ENCODE data around the gene STXBP5.
"Not testable (repeated sequence)": the region's sequence is repeated elsewhere in the genome, so short reads cannot be mapped to it uniquely, and the experiment has no call there.

STXBP5 gene

DNA sequence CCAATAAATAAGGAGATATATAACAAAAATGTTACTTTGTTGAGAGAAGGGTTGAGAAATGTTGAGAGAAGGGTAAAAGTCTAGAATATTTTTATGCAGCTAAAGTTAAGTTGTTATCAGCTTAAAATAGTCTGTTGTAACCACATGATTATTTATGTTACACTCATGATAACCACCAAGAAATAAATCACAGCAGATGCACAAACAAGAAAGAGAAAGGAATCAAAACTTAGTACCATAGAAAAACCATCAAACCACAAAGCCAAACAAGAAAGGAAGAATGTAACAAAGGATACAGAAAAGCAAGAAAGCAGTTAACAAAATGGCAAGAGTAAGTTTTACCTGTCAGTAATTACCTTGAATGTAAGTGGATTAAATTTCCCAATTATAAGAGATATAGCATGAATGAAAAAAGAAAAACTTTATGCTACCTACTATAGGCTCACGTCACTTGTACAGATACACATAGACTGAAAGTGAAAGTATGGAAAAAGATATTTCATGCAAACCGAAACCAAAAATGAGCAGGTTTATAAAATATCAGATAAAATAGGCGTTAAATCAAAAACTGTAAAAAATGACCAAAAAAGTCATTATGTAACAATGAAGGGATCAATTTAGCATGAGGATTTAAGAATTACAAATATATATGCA lies 93.6 kb downstream of the STXBP5 start:
- DNase-seq (ENCODE audit: low read depth in 2 of 2) = no peak

DNA sequence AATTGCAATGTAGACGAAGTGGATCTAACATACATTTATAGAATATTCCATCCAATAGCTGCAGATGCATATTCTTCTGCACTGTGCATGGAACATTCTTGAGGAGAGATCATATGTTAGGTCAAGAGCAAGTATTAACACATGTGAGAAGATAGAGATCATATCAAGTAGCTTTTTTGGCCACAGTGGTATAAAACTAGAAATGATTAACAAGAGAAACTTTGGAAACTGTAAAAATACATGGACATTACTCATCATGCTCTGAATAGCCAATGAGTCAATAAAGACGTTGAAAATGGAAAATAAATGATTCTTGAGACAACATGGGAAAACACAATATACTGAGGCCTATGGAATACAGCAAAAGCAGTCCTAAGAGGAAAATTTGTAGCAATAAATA lies 94.2 kb downstream of the STXBP5 start:
- DNase-seq (ENCODE audit: low read depth in 2 of 2) = no peak

DNA sequence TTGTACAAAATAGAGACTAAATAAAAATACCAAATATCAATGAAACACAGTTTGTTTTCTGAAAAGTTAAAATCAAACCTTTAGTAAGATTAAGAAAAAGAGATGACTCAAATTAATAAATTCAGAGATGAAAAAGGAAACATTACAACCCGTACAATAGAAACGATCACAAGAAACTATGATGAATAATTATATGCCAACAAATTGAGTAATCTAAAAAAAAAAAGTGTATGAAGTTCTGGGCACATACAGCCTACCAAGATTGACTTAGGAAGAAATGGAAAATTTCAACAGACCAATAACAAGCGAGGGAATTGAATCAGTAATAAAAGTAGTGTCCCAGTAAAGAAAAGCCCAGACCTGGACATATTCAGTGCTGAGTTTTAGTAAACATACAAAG lies 94.8 kb downstream of the STXBP5 start:
- DNase-seq (ENCODE audit: low read depth in 2 of 2) = no peak

DNA sequence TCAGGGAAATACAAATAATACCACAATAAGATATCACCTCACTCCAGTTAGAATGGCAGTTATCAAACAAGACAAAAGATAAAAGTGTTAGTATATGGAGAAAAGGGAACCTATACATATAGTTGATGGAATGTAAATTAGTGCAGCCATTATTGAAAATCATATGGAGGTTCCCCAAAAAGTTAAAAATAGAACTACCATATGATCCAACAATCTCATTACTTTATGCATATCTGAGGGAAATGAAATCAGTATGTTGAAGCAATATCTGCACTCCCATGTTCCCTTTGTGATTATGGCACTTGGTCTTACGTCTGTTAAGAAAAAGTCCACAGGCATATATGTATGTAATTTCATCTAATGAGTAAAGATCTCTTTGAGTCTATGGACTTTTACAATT lies 96.9 kb downstream of the STXBP5 start:
- DNase-seq (ENCODE audit: low read depth in 2 of 2) = no peak

DNA sequence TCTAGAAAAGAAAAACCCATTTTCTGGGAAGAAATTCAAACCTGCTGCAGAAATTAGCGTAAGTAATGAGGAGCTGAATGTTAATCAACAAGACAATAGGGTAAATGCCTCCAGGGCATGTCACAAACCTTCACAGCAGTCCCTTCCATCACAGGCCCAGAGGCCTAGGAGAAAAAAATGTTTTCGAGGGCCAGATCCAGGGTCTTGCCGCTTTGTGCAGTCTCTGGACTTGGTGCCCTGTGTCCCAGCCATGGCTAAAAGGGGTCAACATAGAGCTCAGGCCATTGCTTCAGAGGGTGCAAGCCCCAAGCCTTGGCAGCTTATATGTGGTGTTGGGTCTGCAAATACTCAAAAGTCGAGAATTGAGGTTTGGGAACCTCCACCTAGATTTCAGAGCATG lies 99.8 kb downstream of the STXBP5 start:
- no peak for DNase-seq (ENCODE audit: low read depth in 2 of 2)

DNA sequence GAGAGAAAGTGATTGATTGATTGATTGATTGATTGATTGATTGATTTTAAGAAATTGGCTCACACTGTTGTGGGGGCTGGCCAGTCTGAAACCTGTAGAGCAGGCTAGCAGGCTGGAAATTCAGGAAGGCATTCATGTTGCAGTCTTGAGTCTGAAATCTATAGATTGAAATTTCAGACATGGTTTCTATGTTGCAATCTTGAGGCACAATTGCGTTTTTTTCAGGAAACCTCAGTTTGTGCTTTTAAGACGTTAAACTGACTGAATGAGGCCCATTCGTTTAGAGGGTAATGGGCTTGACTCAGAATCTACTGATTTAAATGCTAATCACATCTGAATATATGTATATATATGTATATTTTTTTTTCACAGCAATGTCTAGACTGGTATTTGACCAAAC lies 106.3 kb downstream of the STXBP5 start:
- no peak for DNase-seq (ENCODE audit: low read depth in 2 of 2)

DNA sequence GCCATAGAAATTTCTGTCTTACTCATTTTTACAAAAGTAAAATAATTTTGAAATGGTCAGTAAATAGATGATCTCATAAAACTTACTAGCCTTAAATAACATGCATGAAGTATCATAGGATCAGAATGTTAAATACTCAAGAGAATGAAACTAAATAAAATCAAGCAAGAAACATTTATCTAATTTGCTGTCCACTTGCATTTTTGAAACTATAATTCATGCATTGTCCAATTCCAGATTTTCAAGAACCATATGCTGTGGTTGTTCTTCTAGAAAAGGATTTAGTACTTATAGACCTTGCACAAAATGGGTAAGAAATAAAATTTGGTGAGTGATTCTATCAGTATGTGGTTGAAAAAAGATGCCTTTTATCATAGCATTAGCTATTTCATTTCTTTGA lies 107.0 kb downstream of the STXBP5 start:
- DNase-seq (ENCODE audit: low read depth in 2 of 2) = no peak

DNA sequence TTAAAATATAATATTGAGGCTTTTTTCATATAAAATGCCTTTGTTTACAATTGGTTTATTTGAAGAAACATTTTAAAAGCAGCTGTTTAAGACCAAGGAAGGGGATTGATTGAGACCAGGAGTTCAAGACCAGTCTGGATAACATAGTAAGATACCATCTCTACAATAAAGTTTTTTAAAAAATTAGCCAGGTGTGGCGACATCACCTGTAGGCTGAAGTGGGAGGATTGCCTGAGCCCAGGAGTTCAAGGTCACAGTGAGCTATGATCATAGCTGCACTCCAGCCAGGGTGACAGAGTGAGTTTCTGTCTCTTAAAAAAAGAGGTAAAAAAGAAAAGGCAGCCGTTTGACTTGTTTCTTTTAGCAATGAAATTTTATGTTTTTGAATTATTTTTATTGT lies 117.0 kb downstream of the STXBP5 start:
- no peak for DNase-seq (ENCODE audit: low read depth in 2 of 2)

DNA sequence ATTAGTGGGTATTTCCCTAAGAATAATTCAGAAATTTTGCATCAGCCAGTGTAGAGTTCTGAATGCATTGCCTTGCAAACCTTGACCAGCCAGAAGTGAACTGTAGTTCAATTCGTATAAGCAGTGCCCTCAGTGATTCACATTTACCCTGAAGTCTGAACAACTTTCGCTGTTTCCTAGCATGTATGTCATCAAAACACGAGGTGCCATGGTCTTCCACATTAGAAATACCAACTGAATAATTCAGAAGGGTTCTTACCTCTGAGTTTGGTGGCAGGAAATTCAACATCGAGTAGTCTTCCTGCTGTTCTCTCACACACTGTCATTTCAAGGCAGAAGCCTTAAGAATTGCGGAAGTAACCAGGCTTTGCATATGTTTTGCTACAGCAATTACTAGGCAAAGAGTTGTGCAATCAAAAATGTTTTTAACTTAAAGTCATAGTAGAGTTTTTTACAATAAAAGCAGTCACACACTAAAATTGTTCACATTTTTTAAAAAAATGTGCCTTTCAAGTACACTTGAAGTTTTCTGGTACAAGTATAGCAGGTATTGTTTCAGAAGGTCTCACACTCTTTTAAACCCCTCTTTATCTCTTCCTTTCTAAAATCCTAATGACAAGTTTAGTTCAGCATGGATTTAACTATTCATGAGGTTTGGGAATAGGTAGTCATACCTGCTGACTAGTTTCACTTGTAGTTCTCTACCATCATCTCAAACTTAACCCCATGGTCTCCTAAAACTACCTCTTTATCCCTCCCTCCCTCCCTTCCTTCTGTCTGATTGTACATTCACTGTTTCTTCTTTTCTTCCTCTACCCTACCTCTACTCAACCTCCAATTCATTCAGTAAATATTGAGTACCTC lies 118.3 kb downstream of the STXBP5 start:
- no peak for DNase-seq (ENCODE audit: low read depth in 2 of 2)

DNA sequence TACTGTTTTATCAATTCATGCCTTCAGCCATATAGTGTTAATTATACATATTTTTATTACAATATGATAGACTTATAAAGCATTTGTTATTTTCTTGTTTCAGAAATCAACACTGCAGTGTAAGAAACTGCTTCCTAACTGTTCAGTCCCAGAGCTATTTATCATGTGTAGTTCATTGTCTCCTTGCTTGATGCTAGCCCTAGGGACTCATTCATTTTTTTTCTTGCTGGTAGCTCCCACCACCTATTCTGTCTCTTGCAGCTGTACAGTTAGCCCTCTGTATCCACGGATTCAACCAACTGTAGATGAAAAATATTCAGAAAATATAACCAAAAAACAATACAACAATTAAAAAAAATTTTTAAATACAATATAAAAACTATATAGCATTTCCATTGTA lies 121.3 kb downstream of the STXBP5 start:
- DNase-seq (ENCODE audit: low read depth in 2 of 2) = no peak

DNA sequence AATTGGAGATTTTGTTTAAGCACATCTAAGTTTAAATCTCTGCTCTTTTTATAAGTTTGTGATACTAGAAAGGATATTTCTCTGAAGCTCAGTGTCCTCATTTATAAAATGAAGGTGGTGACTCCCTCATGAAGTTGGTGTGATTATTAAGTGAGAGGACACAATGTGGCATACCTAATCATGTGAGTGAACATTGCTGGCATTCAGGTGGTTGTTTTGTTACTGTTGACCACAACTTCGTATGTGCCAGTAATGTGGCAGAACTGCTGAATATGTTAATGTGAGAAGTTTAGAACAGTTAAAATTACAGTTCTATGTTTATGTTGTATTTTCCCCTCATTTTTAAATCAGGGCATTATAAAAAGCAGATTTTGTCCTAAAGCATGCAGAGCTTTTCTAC lies 127.2 kb downstream of the STXBP5 start:
- no peak for DNase-seq (ENCODE audit: low read depth in 2 of 2)

DNA sequence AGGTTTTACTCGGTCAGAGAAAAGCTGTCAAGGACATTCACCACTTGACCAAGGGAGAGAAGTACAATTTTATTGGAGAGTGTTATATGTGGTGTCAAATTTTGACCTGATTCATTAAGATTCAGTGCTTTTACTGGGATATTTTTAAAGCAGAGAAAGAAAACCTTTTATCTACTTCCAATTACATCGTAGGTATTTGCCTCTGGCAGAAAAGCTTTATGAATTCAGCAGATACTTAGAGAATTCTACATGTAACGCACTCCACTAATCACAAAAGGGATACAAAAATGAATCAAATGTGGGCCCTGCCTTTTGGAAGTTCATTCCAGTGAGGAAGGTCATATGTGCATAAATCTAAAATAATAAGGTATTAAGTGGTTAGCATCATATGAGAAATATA lies 133.7 kb downstream of the STXBP5 start:
- DNase-seq (ENCODE audit: low read depth in 2 of 2) = no peak

DNA sequence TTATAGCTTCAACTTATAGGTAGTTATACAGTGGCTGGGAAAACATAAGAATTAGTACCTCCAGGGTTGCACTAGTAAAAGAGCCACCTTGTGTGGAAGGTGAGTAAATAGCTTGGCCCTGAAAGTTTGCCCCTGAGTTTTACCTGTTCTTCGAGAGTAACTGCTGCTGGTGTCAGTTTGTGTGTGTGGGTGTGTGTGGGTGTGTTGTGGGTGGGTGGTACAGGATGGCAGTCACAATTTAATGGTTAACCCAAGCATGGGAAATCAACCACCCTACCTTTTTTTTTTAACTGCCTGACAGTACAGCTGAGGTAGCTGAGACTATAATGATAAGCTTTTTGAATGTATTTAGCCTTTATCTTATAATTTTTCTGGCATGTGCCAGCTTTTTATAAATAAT lies 137.3 kb downstream of the STXBP5 start:
- no peak for DNase-seq (ENCODE audit: low read depth in 2 of 2)

DNA sequence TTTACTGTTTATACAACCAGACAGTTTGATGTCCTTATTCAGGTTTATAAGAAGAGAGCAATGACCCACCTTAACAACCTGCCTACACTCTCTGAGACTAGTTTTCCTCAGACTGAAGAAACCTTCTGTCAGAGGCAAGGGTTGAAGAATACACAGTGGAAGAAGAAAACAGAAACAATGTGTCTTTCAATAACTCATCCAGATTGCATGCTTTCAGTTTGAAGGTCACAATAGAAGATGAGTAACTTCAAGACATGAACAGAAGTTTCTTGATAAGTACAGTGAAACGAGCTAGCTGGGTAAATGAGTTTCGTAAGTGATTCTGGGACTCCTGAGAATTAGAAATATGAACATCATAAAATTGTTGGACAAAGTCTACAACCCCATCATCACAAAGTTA lies 141.7 kb downstream of the STXBP5 start:
- DNase-seq (ENCODE audit: low read depth in 2 of 2) = no peak

DNA sequence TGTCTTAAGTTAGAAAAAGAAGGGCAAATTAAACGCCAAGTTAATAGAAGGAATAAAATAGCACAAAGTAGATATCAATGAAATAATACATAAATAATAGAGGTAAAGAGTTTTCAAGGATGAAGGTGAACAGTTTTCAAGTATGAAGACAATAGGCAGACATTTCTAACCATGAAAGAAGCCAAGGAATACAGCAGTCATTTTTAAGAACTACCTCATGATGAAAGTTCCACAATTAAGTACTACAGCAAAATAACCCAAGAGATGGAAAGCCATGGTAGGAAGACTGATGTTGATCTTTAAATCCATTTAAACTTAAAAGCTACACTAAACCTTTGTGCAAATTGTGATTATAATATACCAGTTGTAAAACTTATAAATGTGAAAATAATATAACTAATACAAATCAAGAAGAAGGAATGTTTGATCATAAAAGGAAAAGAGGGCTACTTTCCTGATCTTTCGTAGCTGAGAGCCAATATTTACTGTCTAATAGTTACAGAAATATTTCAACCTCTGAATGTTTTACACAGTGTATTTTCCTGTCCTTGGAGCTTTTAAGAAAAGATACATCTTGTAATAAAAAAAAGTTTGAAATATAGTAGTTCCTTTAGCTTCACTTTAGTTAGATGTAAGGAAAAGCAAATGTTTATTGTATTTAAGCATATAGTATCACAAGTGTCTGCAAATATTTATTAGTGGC lies 143.1 kb downstream of the STXBP5 start:
- DNase-seq (ENCODE audit: low read depth in 2 of 2) = no peak

DNA sequence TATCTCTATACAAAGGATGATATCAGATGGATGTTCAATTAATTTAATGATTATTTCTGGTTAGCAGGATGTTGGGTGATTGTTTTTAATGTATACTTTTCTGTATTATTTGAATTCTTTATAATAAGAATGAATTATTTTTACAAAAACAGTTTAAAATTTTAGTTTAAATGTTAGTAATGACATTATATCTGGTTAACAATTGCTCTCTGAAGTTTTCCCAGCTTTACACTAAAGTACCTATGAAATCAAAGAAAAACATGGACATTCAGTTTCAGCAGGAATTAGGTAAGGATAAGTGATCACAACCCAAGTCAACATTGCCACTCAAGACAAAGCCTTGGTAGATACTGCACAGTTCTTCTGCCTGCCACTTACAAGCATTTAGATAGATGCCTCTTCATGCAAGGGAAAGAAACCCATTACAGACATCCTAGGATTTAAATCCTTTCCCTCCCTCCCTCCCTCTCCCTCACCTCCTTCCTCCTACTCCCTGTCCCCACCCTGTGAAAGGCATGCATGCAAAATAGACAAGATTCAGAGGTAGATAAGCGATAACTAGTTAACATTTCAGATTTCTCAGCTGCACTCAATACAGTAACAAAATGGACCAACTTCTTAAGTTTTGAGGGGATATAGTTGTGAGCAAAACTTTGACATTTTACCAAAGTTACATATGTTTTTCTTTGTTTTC lies 143.8 kb downstream of the STXBP5 start:
- DNase-seq (ENCODE audit: low read depth in 2 of 2) = no peak

DNA sequence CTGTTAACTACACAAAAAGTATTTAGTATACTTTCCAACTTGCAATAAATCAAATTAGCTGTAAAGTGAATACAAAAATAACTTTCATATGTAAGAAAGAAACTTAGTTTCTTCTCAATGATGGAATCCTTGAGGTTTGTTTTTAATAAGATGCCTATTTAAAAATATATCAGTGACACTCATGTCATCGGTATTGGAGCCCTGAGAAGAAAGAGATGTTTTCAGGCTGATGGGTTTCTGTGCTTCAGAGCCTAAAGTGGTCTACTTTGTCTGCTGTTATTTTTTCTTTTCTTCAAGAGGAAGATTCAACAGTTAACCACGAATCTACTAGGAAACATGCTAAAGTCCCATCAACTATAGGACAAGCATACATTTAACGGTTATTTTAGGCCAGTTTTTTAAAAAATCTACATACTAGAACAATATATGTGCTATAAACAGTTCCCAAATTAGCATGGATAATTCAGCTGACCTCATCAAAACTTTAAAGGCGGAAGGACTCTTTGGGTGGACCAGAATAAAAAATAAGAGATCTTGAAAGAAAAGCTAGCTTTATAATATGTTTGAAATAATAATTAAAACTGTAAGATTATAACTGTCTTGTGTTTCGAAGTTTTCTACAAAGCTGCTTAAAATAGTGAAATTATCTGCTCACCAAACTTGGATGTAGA lies 157.2 kb downstream of the STXBP5 start:
- no peak for DNase-seq (ENCODE audit: low read depth in 2 of 2)

DNA sequence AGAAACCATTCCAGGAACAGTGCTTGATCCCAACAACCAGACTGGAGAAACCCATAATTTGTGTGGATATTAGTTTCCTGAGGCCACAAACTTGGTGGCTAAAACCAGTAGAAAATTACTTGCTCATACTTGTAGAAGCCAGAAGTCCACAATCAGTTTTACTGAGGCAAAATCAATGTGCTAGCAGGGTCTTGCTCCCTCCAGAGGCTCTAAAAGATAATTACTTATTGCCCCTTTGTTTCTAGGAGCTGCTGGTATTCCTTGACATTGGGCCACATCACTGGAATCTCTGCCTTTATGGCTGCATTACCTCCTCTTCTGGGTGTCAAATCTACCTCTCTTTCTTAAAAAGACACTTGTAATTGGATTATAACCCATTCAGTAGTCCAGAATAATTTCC lies 162.1 kb downstream of the STXBP5 start:
- DNase-seq (ENCODE audit: low read depth in 2 of 2) = no peak

DNA sequence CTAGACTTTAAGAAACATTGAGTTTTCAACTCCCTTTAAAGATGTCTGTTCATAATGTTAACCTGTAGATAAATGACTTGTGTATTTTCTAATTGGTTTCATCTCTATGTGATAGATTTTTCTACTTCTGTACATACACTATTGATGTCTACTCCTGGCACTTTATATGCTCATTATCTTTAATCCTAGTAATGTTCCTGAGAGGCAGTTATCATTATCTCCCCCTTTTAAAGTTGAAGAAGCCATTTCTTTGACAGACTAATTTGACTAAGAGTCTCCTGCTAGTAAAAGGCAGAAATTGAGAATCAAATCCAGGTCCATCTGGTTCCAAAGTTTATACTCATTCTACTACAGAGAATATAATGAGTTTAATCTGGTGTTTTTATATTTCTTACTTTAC lies 167.1 kb downstream of the STXBP5 start:
- no peak for DNase-seq (ENCODE audit: low read depth in 2 of 2)

DNA sequence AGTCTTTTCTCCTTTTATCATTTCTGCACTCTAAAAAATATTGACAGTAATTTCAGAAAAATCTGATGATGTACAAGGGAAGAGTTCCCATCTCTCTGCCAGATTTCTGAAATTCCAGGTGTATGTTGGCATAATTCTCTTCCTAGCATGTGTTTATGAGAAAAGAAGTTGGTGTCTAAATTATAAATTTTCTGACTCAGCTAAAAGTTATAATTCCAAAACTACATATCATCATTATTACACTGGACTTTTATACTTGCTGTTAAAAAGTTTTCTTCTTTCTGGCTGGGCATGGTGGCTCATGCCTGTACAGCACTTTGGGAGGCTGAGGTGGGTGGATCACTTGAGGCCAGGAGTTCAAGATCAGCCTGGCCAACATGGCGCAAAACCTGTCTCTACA lies 168.6 kb downstream of the STXBP5 start:
- no peak for DNase-seq (ENCODE audit: low read depth in 2 of 2)

DNA sequence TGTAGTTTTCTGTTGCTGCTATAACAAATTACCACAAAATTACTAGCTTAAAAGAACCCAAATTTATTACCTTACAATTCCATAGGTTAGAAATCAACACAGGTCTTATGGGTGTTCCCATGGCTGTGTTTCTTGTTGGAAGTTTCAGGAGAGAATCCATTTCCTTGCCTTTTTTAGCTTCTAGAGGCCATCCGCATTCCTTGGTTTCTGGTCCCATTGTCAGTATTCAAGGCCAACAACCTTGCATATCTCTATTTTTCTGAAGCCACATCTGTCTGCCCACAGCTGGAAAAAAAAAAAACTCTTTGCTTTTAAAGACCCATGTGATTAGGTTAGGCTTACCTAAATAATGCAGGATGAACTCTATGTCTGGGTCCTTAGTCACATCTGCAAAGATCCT lies 174.6 kb downstream of the STXBP5 start:
- DNase-seq (ENCODE audit: low read depth in 2 of 2) = no peak

DNA sequence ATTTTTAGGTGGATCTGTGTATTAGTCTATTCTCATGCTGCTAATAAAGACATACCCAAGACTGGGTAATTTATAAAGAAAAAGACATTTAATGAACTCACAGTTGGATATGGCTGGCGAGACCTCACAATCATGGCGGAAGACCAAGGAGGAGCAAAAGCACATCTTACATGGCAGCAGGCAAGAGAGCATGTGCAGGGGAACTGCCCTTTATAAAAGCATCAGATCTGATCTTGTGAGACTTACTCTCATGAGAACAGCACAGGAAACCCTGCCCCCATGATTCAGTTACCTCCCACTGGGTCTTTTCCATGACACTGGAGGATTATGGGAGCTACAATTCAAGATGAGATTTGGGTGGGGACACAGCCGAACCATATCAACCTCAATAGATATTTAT lies 176.6 kb downstream of the STXBP5 start:
- DNase-seq (ENCODE audit: low read depth in 2 of 2) = not testable (repeated sequence)

Measured in stimulated activated CD4-positive, alpha-beta T cell treated with anti-CD3 and anti-CD28 coated beads, Interleukin-1b, Interleukin-23, amount 100 ng/mL, for 1 hour (primary cell).